GM23248 (cell line): ENCODE results near the gene MAPK8IP1. TPM values are rescaled to one million over a fixed set of nuclear protein-coding genes. Genes with fewer than 3 reads are reported as not detected.

Source experiments
- DNase-seq: peaks from one replicate; pipeline ENCODE4 v3.0.0-alpha.2; 2015
- H2AFZ ChIP-seq: fragments of 200-600 bp; sonication (generic); 2 replicates; pipeline ENCODE4 v1.6.1; 2016; ENCODE audit warnings: antibody characterized with exemption
- H3F3A ChIP-seq: fragments of 200-600 bp; sonication (generic); 2 replicates; pipeline ENCODE4 v1.6.1; 2016; ENCODE audit warnings: mild to moderate bottlenecking, antibody characterized with exemption, mixed run types; ENCODE audit not compliant: insufficient read depth
- H3K27ac ChIP-seq: fragments of 200-600 bp; sonication (generic); 2 replicates; pipeline ENCODE4 v1.5.1; 2016; ENCODE audit warnings: mild to moderate bottlenecking
- H3K27me3 ChIP-seq: fragments of 200-600 bp; sonication (generic); replicated peaks from 2 replicates; pipeline ENCODE4 v1.6.1; 2016; ENCODE audit warnings: mild to moderate bottlenecking; ENCODE audit not compliant: insufficient read depth
- H3K36me3 ChIP-seq: fragments of 200-600 bp; sonication (generic); 2 replicates; pipeline ENCODE4 v1.6.1; 2016; ENCODE audit warnings: low read depth, mild to moderate bottlenecking
- H3K4me1 ChIP-seq: fragments of 200-600 bp; sonication (generic); 2 replicates; pipeline ENCODE4 v1.6.1; 2016; ENCODE audit warnings: mild to moderate bottlenecking; ENCODE audit not compliant: insufficient read depth
- H3K4me2 ChIP-seq: fragments of 200-600 bp; sonication (generic); one replicate; pipeline ENCODE4 v1.6.1; 2016; ENCODE audit warnings: mild to moderate bottlenecking; ENCODE audit not compliant: unreplicated experiment
- H3K4me3 ChIP-seq: fragments of 200-600 bp; sonication (generic); 2 replicates; pipeline ENCODE4 v1.5.1; 2016; ENCODE audit warnings: mild to moderate bottlenecking
- H3K79me2 ChIP-seq: fragments of 200-600 bp; sonication (generic); 2 replicates; pipeline ENCODE4 v1.6.1; 2016; ENCODE audit warnings: mild to moderate bottlenecking; ENCODE audit not compliant: insufficient read depth
- H3K9ac ChIP-seq: fragments of 200-600 bp; sonication (generic); 2 replicates; pipeline ENCODE4 v1.6.1; 2016; ENCODE audit warnings: mild to moderate bottlenecking
- H3K9me2 ChIP-seq: fragments of 200-600 bp; sonication (generic); 2 replicates; pipeline ENCODE4 v1.6.1; 2016; ENCODE audit warnings: mixed run types, mild to moderate bottlenecking, moderate library complexity; ENCODE audit not compliant: insufficient read depth
- H3K9me3 ChIP-seq: fragments of 200-600 bp; sonication (generic); one replicate; pipeline ENCODE4 v1.6.1; 2017; ENCODE audit warnings: low read depth
- H4K20me1 ChIP-seq: fragments of 200-600 bp; sonication (generic); 2 replicates; pipeline ENCODE4 v1.6.0; 2016; ENCODE audit not compliant: insufficient read depth
- EZH2 ChIP-seq: fragments of 200-600 bp; sonication (generic); IDR thresholded peaks from 2 replicates; pipeline ENCODE4 v1.6.1; 2018; ENCODE audit warnings: antibody characterized with exemption, mild to moderate bottlenecking; ENCODE audit not compliant: insufficient read depth, poor library complexity, severe bottlenecking
- EZH2phosphoT487 ChIP-seq: fragments of 200-600 bp; sonication (generic); IDR thresholded peaks from 2 replicates; pipeline ENCODE4 v1.6.1; 2018; ENCODE audit warnings: antibody characterized with exemption, moderate library complexity, mild to moderate bottlenecking, low read depth; ENCODE audit not compliant: insufficient read depth
- WGBS, 2 experiments: methylation state at CpG; one replicate each; pipeline ENCODE4 v1.1.6; 2015 to 2017; ENCODE audit warnings: low lambda C conversion rate in 2 of 2, low coverage in 1 of 2; ENCODE audit errors: missing lambda C conversion rate in 2 of 2; 5-methylcytosine and 5-hydroxymethylcytosine counted together
- in situ Hi-C: fragments of 300-500 bp; cut with MboI; formaldehyde crosslinking; loops from 2 replicates; pipeline ENCODE4 v1.15.0; 2020
- polyA plus RNA-seq: library from polyadenylated mRNA; unstranded; fragments of >200 nt; fragmentation: Nextera tagmentation; extraction: Ambion mirVana; gene quantifications from 2 replicates; pipeline ENCODE4 v1.2.1, GENCODE V29; 2016
- total RNA-seq: library from RNA; depleted of rRNA; stranded (reverse); fragments of >200 nt; shearing (Covaris generic); gene quantifications from 2 replicates; pipeline ENCODE4 v1.2.3, GENCODE V29; 2014

The MAPK8IP1 gene
- total and polyA plus RNA-seq, 2 experiments from 2014 or later, result 1.8 to 9.5 TPM

GRCh38 chr11:45852712-45853101, 32.7 kb upstream of the MAPK8IP1 start:
- H3K36me3 ChIP-seq, result no peaks in the 10 kb centered on the region
- no peak overlapping the region for H3K9ac ChIP-seq
- H4K20me1 ChIP-seq, result no peaks in the 10 kb centered on the region
- no peak overlapping the region for H2AFZ ChIP-seq
- no peak overlapping the region for H3K4me3 ChIP-seq
- peaks cover 80% of the 10 kb centered on the region for H3K79me2 ChIP-seq
- no peaks in the 10 kb centered on the region for H3K9me2 ChIP-seq
- no peak overlapping the region for H3K4me2 ChIP-seq
- H3K4me1 ChIP-seq, result peaks cover 46% of the 10 kb centered on the region
- no peaks in the 10 kb centered on the region for H3K9me3 ChIP-seq
- peaks cover 26% of the 10 kb centered on the region for H3F3A ChIP-seq
- no peaks in the 10 kb centered on the region for H3K27me3 ChIP-seq
- in situ Hi-C loops, result no loop called here
- H3K27ac ChIP-seq, result no peak overlapping the region
- WGBS, 2 experiments, result 0% methylated on average over 1 of the region's 1 CpG
- TF ChIP-seq EZH2phosphoT487 (no peak), EZH2 (no peak)
- DNase-seq, result peak; percentile 31

DNA sequence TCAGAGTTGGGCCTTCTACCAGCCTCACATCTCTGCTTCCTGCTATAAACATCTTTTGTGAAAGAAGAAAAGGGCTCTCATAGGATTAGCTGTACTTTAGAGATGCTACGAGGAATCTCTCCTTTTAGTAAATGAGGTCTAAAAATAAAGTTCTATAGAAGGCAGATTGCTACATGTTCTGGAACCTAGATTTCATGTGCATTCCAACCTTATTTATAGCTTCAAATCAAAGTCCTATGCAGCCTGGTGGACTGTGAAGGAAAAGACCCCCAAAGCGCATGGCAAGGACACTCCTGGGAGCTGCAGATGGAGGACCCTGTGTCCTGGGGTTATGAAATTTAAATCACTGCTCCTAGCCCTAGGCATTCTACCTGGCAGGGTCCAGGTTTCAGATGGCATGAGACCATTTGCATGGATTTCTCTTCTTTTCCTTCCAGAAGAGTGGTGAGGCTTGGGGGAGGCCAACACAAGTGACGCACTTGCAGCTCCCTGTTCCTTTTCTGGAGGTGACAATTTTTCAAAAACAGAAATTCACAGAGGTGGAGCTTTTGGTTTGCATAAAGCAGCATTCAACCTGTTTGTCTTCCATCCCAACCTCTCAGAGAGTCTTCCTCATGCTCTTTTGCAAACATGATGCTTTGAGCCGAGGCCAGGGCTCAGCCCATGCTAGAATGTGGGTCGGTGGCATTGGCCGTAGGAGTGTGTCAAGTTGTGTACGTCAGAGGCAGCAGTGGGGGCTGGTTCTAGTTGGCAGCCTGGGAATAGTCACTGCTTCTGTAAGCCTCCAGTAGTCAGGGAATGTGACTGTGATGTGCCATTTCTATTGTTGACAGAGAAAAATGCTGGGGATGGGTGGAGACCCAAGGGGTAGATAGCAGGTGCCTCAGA, 31.9 kb upstream of the MAPK8IP1 start:
- Histone ChIP-seq H3K4me1 (peaks cover 50% of the 10 kb centered on the region), H3K4me2 (no peak overlapping the region), H3K36me3 (no peaks in the 10 kb centered on the region), H3K9me2 (no peaks in the 10 kb centered on the region), H3F3A (peaks cover 32% of the 10 kb centered on the region), H3K27me3 (no peaks in the 10 kb centered on the region), H3K27ac (no peak overlapping the region), H3K79me2 (peaks cover 72% of the 10 kb centered on the region), H3K9ac (no peak overlapping the region), H2AFZ (no peak overlapping the region), H3K4me3 (no peak overlapping the region), H4K20me1 (no peaks in the 10 kb centered on the region), H3K9me3 (no peaks in the 10 kb centered on the region)
- 64 to 68% methylated on average over 7 of the region's 7 CpGs for WGBS, 2 experiments
- no peak for DNase-seq
- no peak for TF ChIP-seq EZH2phosphoT487
- no peak for TF ChIP-seq EZH2
- in situ Hi-C loops, result no loop called here

GRCh38 chr11:45855308-45855707, 30.1 kb upstream of the MAPK8IP1 start:
- peaks cover 44% of the 10 kb centered on the region for H3F3A ChIP-seq
- peak overlapping the region; percentile 74 for H3K9ac ChIP-seq
- peak overlapping the region; percentile 98 for H3K27ac ChIP-seq
- H3K4me1 ChIP-seq, result peaks cover 57% of the 10 kb centered on the region
- no peaks in the 10 kb centered on the region for H3K9me2 ChIP-seq
- no peak overlapping the region for H3K4me3 ChIP-seq
- H3K9me3 ChIP-seq, result no peaks in the 10 kb centered on the region
- no peak overlapping the region for H2AFZ ChIP-seq
- no peaks in the 10 kb centered on the region for H4K20me1 ChIP-seq
- peak; percentile 42 for DNase-seq
- H3K27me3 ChIP-seq, result no peaks in the 10 kb centered on the region
- in situ Hi-C loops, result no loop called here
- WGBS, 2 experiments, result 29 to 32% methylated on average over 5 of the region's 5 CpGs
- TF ChIP-seq EZH2phosphoT487 (no peak), EZH2 (no peak)
- H3K36me3 ChIP-seq, result no peaks in the 10 kb centered on the region
- H3K79me2 ChIP-seq, result peaks cover 58% of the 10 kb centered on the region
- H3K4me2 ChIP-seq, result peak overlapping the region; percentile 11

DNA sequence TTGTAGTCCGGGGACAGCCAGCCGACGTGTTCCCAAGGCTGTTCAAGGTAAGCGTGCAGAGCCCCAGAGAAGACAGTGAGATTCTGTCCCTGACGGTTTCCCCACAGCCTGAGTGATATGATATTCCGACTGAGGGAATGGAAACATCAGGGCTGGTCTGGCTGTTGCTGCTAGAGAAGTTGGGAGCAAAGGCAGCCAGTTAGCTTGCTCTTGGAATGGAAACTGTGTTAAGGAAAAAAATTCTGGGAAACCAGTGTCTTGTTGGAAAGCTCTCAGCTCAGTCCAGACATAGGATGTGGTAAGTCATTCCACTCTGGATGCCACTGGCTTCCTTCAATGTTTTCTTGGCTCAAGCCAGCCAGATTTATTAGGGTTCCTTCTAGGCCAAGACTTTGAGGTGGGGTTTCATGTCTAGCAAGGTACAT, 29.4 kb upstream of the MAPK8IP1 start:
- 40 to 47% methylated on average over 5 to 6 of the region's 6 CpGs for WGBS, 2 experiments
- no peaks in the 10 kb centered on the region for H3K36me3 ChIP-seq
- peak; percentile 71 for DNase-seq
- H3K4me2 ChIP-seq, result peak overlapping the region; percentile 11
- peaks cover 40% of the 10 kb centered on the region for H3F3A ChIP-seq
- in situ Hi-C loops, result no loop called here
- no peak overlapping the region for H2AFZ ChIP-seq
- no peaks in the 10 kb centered on the region for H3K9me3 ChIP-seq
- no peaks in the 10 kb centered on the region for H3K27me3 ChIP-seq
- peaks cover 51% of the 10 kb centered on the region for H3K79me2 ChIP-seq
- peaks cover 52% of the 10 kb centered on the region for H3K4me1 ChIP-seq
- no peaks in the 10 kb centered on the region for H4K20me1 ChIP-seq
- H3K9me2 ChIP-seq, result no peaks in the 10 kb centered on the region
- no peak overlapping the region for H3K4me3 ChIP-seq
- H3K27ac ChIP-seq, result peak overlapping the region; percentile 98
- TF ChIP-seq EZH2, result no peak
- H3K9ac ChIP-seq, result peak overlapping the region; percentile 74
